GM12865 (cell line): Measurements from ENCODE around the gene FILIP1L.

Experiments
- DNase-seq: peaks from one replicate; pipeline ENCODE4 v3.0.0; 2010; ENCODE audit warnings: low read depth
- H3K4me3 ChIP-seq: 2 replicates; pipeline ENCODE4 v1.5.1; 2011; ENCODE audit warnings: mild to moderate bottlenecking, low read depth, low read length, control low read depth
- CTCF ChIP-seq: IDR thresholded peaks from 2 replicates; pipeline ENCODE4 v1.5.1; 2011; ENCODE audit warnings: low read length, control low read depth, low read depth, inconsistent platforms; ENCODE audit not compliant: insufficient read depth; ENCODE audit errors: missing control alignments

The FILIP1L gene

GRCh38 chr3:100120012-100120411 is 5.7 kb upstream of the FILIP1L start:
- DNase-seq = no peak
- no peak for TF ChIP-seq CTCF
- no peak overlapping the region for H3K4me3 ChIP-seq

GRCh38 chr3:100117093-100117492 is 2.8 kb upstream of the FILIP1L start:
- no peak for TF ChIP-seq CTCF
- no peak overlapping the region for H3K4me3 ChIP-seq
- no peak for DNase-seq

- no peak overlapping the region for H3K4me3 ChIP-seq
- no peak for DNase-seq
- no peak for TF ChIP-seq CTCF
Observed at GRCh38 chr3:100113723-100114412, 433 bp downstream of the FILIP1L start.

GRCh38 chr3:100111728-100112127 is 2.6 kb downstream of the FILIP1L start:
- DNase-seq = no peak
- no peak overlapping the region for H3K4me3 ChIP-seq
- TF ChIP-seq CTCF = no peak

- H3K4me3 ChIP-seq = no peak overlapping the region
- no peak for DNase-seq
- no peak for TF ChIP-seq CTCF
Observed at GRCh38 chr3:100110162-100110561, 4.1 kb downstream of the FILIP1L start.

- DNase-seq = no peak
Observed at GRCh38 chr3:100108464-100109079, 5.7 kb downstream of the FILIP1L start.

More at GRCh38 chr3:100108464-100109079, 5.7 kb downstream of the FILIP1L start:
- H3K4me3 ChIP-seq = no peak overlapping the region
- no peak for TF ChIP-seq CTCF
